RWPE1 (cell line): ENCODE measurements around the gene PITPNC1.
A peak's percentile ranks its signal among the peaks of the same experiment; 100 is the strongest.
"Not testable (repeated sequence)": the region's sequence is repeated elsewhere in the genome, so short reads cannot be mapped to it uniquely, and the experiment has no call there.

ENCODE experiments used
- CTCF ChIA-PET: fragments of 350-600 bp; sonication (Branson Sonifier 250); formaldehyde crosslinking; extraction: SDS; loops from one replicate; lab custom pipeline; 2021; lab: Yijun Ruan, JAX
- POLR2A ChIA-PET: fragments of 400-600 bp; formaldehyde crosslinking; extraction: SDS; loops from one replicate; lab custom pipeline; 2020; ENCODE audit warnings: antibody characterized with exemption; ENCODE audit not compliant: low non-redundant PET; lab: Yijun Ruan, JAX
- DNase-seq: peaks from one replicate; pipeline ENCODE4 v3.0.0; 2012; ENCODE audit warnings: low spot score
- H3K27ac ChIP-seq: fragments of 450-650 bp; 2 replicates; pipeline ENCODE4 v1.5.1; 2017
- CTCF ChIP-seq: fragments of 450-650 bp; conservative IDR thresholded peaks from 2 replicates; pipeline ENCODE4 v1.5.1; 2017; ENCODE audit warnings: low read depth, mild to moderate bottlenecking

Gene PITPNC1

GRCh38 chr17:67620636-67621035 lies 243.6 kb downstream of the PITPNC1 start:
- DNase-seq: no peak

GRCh38 chr17:67623767-67624166 lies 246.7 kb downstream of the PITPNC1 start:
- no peak for TF ChIP-seq CTCF
- no peak for DNase-seq
- H3K27ac ChIP-seq: no peak overlapping the region
- ChIA-PET CTCF (interaction anchor here (0.5 kb wide), 1 partner anchor 489 kb away, joined by 4 read pairs; no protein-coding TSS in a partner anchor), POLR2A (no interaction called here)

More at GRCh38 chr17:67620636-67621035, 243.6 kb downstream of the PITPNC1 start:
- no peak overlapping the region for H3K27ac ChIP-seq
- ChIA-PET POLR2A (no interaction called here), CTCF (no interaction called here)
- no peak for TF ChIP-seq CTCF

GRCh38 chr17:67624886-67625656 lies 248.0 kb downstream of the PITPNC1 start:
- POLR2A ChIA-PET: no interaction called here
- CTCF ChIA-PET: no interaction called here

GRCh38 chr17:67625971-67626370 lies 248.9 kb downstream of the PITPNC1 start:
- POLR2A ChIA-PET: no interaction called here
- no peak for DNase-seq
- no peak for TF ChIP-seq CTCF
- CTCF ChIA-PET: no interaction called here
- no peak overlapping the region for H3K27ac ChIP-seq

More at GRCh38 chr17:67624886-67625656, 248.0 kb downstream of the PITPNC1 start:
- no peak for DNase-seq
- no peak overlapping the region for H3K27ac ChIP-seq
- no peak for TF ChIP-seq CTCF

GRCh38 chr17:67628580-67629013 lies 251.5 kb downstream of the PITPNC1 start:
- TF ChIP-seq CTCF: no peak
- POLR2A ChIA-PET: no interaction called here
- CTCF ChIA-PET: interaction anchor here (0.7 to 1.5 kb wide), 3 partner anchors 9 to 250 kb away, joined by 3 to 5 read pairs (median 4); no protein-coding TSS in a partner anchor
- no peak for DNase-seq
- H3K27ac ChIP-seq: no peak overlapping the region

- ChIA-PET CTCF (interaction anchor here (0.7 to 1.0 kb wide), 2 partner anchors 15 to 252 kb away, joined by 3 read pairs; no protein-coding TSS in a partner anchor), POLR2A (no interaction called here)
- no peak overlapping the region for H3K27ac ChIP-seq
- DNase-seq: peak; percentile 31
- no peak; the same call in 1 of the 2 replicates for TF ChIP-seq CTCF
These were observed 252.9 kb downstream of the PITPNC1 start for GRCh38 chr17:67629971-67630320.

- H3K27ac ChIP-seq, POLR2A ChIA-PET, DNase-seq: not testable (repeated sequence)
- CTCF ChIA-PET: interaction anchor here (0.7 kb wide), 1 partner anchor 16 kb away, joined by 3 read pairs; no protein-coding TSS in a partner anchor
These were observed 253.8 kb downstream of the PITPNC1 start for GRCh38 chr17:67630836-67631235.
